ENCODE data around the gene LIMK1. TPM values are rescaled to one million over a fixed set of nuclear protein-coding genes. Genes with fewer than 3 reads are reported as not detected.
"Not testable (repeated sequence)": the region's sequence is repeated elsewhere in the genome, so short reads cannot be mapped to it uniquely, and the experiment has no call there.

LIMK1 gene
- total RNA-seq, 2 donors from 2014 or later: 11.1 to 16.5 TPM

DNA sequence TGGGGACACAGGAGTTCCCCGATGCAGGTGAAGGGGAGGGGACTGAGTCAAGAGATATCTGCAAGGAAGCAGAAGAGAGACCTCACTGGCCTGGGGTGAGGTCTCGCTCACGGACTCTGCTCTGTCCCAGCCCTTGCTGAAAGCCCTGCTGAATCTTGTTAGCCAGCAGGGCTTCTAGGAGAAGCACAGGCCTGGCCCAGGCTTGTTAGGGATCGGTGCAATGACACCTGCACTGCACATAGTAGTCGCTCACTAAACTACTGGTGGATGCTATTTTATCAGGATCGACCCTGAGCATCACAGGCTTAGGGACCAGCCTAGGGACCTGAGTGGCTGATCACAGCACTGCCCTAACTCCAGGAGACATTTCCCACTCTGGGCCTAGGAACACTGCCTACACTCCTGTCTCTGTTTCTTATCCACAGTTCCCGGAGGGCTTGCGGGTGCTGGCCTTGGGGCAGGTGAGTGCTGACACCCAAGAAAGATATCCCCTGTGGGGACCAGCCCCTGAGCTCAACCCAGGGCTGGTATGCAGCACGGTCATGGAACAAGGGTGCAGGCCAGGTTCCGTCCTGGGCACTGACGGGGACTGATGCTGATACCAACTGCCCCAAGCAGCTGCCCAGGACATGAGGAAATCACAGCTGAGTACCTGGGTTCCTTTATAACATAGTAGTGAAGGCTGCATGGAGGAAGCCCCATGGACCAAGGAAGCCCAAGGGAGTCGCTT lies 42.6 kb upstream of the LIMK1 start:
- no peak overlapping the region for H3K27ac ChIP-seq

GRCh38 chr7:74042746-74043522 lies 40.7 kb upstream of the LIMK1 start:
- H3K36me3 ChIP-seq: no peaks in the 10 kb centered on the region
- no peak for TF ChIP-seq CTCF (IDR thresholded peaks at IDR 0.05)
- H3K4me1 ChIP-seq: no peaks in the 10 kb centered on the region
- no peak for DNase-seq
- H3K4me3 ChIP-seq: no peak overlapping the region
- no peaks in the 10 kb centered on the region for H3K27me3 ChIP-seq
- H3K9ac ChIP-seq (ENCODE audit: low read depth in 2 of 2, low read length in 2 of 2): no peak overlapping the region
- H3K27ac ChIP-seq: no peak overlapping the region
- intact Hi-C loops (cut with DNase I): no loop called here
- H3K9me3 ChIP-seq: no peaks in the 10 kb centered on the region

More for the DNA sequence above, 42.6 kb upstream of the LIMK1 start:
- no peak for TF ChIP-seq CTCF (IDR thresholded peaks at IDR 0.05)
- no peak overlapping the region for H3K4me3 ChIP-seq
- H3K4me1 ChIP-seq: no peaks in the 10 kb centered on the region
- no peak overlapping the region for H3K9ac ChIP-seq (ENCODE audit: low read depth in 2 of 2, low read length in 2 of 2)
- no peaks in the 10 kb centered on the region for H3K27me3 ChIP-seq
- intact Hi-C loops (cut with DNase I): no loop called here
- no peaks in the 10 kb centered on the region for H3K36me3 ChIP-seq
- H3K9me3 ChIP-seq: no peaks in the 10 kb centered on the region
- no peak for DNase-seq

DNA sequence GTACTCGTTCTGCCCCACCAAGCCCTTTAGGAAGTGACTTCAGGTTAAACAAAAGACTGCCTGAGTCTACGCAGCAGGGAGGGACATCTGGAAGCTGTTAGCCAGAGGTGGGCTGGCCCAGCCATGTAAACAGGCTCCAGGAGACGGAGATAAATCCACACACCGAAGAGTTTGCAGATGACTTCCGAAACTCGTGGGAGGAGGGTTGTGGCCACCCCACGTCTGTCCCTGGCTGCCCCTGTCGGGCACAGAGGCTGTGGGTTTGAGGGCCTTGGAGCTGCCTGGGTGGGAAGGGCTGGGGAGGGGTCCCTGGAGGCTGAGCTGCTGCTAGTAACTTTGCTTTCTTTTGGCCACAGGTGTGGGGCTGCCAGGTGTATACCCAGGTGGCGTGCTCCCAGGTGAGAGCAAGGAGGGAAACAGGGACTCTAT lies 40.1 kb upstream of the LIMK1 start:
- Histone ChIP-seq H3K9ac (ENCODE audit: low read depth in 2 of 2, low read length in 2 of 2) (no peak overlapping the region), H3K27me3 (no peaks in the 10 kb centered on the region), H3K36me3 (no peaks in the 10 kb centered on the region), H3K4me1 (no peaks in the 10 kb centered on the region), H3K9me3 (no peaks in the 10 kb centered on the region), H3K27ac (no peak overlapping the region), H3K4me3 (no peak overlapping the region)
- intact Hi-C loops (cut with DNase I): no loop called here
- TF ChIP-seq CTCF (IDR thresholded peaks at IDR 0.05): no peak
- DNase-seq: no peak

DNA sequence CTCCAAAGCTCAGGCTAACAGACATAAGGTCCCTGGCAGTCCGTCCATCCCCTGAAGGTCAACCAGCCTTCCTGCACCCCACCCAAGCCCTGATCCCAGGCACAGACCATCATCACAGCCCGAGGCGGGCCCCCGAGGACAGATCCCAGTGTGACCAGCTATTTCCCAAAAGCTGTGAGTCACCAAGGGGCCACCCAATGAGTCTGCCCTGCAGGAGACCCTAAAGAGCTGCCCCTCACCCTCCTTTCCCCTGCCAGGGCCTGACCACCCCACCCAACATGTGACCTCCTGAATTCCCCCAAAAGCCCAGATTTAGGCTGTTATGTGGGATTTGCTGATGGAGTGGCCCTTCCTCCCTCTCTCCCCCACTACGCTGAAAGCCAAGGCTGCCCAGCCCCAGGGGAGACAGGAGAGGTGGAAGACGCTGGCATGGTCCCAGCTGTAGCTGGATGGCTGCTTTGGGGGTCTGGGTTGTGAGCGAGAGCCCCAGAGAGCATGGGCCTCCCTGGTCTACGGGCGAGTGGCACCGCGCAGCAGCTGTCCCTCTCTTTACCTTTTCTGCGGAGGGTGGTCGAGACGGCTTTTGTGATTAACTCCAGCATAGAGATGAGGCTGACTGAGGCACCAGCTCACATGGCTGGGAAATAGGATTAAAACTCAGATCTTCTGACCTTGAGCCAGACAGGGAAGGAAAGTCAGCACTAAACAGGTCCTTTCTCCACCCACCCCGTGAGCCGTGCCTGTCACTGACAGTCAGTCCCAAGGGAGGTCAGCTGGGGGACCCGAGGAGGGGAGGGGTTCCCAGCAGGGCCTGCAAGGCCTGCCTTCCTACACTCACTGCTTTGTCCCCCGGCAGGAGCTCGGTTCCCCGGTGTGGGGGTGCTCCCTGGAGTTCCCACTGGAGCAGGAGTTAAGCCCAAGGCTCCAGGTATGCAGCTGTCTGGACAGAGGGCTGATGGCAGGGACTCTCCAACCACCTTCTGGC lies 38.9 kb upstream of the LIMK1 start:
- Histone ChIP-seq H3K36me3 (no peaks in the 10 kb centered on the region), H3K4me1 (no peaks in the 10 kb centered on the region), H3K9me3 (no peaks in the 10 kb centered on the region), H3K27ac (no peak overlapping the region), H3K9ac (ENCODE audit: low read depth in 2 of 2, low read length in 2 of 2) (no peak overlapping the region), H3K4me3 (no peak overlapping the region), H3K27me3 (no peaks in the 10 kb centered on the region)
- intact Hi-C loops (cut with DNase I): no loop called here
- DNase-seq: no peak
- no peak for TF ChIP-seq CTCF (IDR thresholded peaks at IDR 0.05)

- H3K4me1 ChIP-seq; H3K9me3 ChIP-seq; H3K36me3 ChIP-seq; H3K9ac ChIP-seq (ENCODE audit: low read depth in 2 of 2, low read length in 2 of 2); H3K27me3 ChIP-seq; DNase-seq; H3K27ac ChIP-seq; intact Hi-C loops (cut with DNase I); H3K4me3 ChIP-seq: not testable (repeated sequence)
Observed at GRCh38 chr7:74046581-74046980, 37.0 kb upstream of the LIMK1 start.

Data from colonic mucosa (tissue), 4 donors.